Measurements from ENCODE around the gene RABGEF1.
"Not testable (repeated sequence)": the region's sequence is repeated elsewhere in the genome, so short reads cannot be mapped to it uniquely, and the experiment has no call there.

RABGEF1 gene

DNA sequence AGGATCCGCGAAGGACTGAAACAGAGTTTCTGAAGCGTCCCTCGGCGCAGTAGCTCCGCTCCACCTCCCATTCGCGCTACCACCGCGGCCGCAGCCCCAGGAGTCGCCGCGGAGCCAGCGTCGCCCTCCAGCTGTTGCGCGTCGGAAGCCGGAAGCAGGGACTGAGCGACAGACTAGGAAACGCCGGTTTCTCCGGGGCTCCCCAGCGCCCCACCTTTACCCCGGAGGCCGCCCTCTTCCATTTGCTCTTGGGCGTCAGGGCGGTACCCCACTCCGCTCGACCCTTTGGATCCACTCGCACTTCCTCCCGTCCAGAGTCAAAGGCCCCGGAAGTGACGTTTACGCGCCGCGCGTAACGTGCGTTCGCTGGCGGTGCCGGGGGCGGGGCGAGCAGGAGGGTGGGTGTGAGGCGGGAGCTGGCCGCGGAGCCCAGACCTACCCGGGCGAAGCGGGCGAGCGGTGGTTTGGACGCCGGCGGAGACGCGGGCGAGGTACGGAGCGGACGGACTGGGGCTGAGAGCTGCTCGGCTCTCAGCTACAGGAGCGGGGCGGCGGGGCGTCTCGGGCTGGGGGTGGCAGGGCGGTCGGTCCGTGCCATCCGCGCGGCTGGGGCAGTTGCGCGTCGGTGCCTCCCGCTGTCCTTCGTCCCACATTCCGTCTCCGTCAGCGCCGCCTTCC, at the start of gene RABGEF1:
Gene RABGEF1 (plus strand): TSS at position 432 of the 678 bp plus-strand sequence. CDS start 31,167 bp downstream, outside the sequence.
- DNase-seq (ENCODE audit: low read depth, low spot score) = peak; percentile 74

DNA sequence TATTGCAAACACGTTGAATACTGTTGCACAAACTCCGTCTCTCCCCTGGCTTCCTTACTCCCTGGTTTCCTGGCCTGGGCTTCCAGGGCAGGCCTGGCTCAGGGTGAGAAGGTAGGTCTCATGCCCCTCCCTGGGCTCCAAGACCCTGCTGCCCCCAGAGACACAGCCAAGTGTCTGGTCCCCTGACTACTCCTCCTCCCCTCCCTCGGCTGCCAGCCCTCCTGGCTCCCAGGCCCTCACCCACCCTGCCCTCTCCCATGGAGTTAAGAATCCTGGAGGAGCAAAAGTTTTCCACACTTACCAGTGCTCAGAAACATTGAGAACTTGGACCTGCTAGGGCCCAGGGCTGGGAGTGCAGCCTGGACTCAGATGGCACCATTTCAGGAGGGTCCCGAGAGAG, 47.2 kb upstream of the RABGEF1 start:
- no peak overlapping the region for H3K27ac ChIP-seq
- no peak for DNase-seq (ENCODE audit: low read depth, low spot score)

More for the DNA sequence above, at the start of gene RABGEF1:
- H3K27ac ChIP-seq = peak within 1 kb of the TSS; percentile 95

DNA sequence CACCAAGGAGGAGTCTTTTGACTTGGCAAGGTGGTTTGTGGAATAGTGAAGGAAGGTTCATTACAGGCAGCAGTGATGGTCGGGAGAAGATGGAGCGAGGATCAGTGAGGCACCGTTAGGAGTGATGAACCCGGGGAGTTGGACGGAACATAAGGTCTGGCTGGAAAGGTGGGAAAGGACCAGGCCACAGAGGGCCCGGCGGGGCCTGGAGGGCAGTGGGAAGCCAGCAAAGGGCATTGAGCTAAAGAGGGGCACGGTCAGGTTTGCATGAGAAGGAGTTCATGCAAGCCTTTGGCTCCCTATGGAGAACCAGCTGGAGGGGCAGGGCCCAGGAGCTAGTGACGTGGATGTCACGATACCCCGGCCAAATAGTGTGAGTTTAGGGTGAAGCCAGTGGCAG, 46.2 kb upstream of the RABGEF1 start:
- DNase-seq (ENCODE audit: low read depth, low spot score) = no peak
- H3K27ac ChIP-seq = no peak overlapping the region

DNA sequence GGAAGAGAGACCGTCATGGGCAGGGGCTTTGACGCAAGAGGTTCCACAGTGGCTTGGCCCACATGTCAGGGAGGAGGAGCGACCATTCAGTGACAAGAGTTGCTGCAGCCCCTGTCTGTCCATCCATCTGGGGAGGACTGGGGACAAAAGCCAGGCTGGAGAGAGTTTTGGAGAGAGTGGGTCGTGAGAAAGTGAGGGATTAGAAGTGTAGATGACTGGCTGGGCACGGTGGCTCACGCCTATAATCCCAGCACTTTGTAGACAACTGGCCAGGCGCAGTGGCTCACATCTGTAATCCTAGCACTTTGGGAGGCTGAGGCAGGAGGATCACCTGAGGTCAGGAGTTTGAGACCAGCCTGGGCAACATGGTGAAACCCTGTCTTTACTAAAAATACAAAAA, 45.1 kb upstream of the RABGEF1 start:
- DNase-seq (ENCODE audit: low read depth, low spot score); H3K27ac ChIP-seq: not testable (repeated sequence)

DNA sequence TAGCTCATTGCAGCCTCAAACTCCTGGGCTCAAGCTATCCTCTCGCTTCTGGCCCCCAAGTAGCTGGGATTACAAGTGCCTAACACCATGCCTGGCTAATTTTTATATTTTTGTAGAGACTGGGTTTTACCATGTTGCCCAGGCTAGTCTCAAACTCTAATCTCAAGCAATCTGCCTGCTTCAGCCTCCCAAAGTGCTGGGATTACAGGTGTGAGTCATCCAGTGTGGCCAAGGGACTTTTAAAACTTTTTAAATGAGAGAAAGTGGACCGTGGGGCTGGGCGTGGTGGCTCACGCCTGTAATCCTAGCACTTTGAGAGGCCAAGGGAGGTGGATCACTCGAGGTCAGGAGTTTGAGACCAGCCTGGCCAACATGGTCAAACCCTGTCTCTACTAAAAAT, 44.4 kb upstream of the RABGEF1 start:
- H3K27ac ChIP-seq; DNase-seq (ENCODE audit: low read depth, low spot score): not testable (repeated sequence)

DNA sequence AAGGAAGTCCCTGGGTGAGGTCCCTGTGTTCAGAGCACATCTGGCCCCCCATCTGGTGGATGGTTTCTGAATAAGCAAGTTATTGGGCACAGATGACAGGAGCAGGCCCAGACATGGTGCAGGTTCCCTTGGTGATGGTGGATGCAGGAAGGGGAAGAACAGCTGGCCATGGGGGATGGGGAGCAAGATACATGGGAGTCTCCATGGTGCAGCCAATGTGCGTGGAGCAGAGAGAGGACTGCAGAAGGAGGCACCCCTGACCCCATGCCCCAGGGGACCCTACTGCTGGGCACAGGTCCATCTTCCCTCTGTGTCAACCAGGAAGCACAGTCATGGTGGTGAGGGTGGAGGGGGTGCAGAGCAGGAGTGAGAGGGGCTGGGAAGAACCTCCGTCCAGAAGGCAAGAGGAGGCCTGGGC, 43.8 kb upstream of the RABGEF1 start:
- no peak overlapping the region for H3K27ac ChIP-seq

DNA sequence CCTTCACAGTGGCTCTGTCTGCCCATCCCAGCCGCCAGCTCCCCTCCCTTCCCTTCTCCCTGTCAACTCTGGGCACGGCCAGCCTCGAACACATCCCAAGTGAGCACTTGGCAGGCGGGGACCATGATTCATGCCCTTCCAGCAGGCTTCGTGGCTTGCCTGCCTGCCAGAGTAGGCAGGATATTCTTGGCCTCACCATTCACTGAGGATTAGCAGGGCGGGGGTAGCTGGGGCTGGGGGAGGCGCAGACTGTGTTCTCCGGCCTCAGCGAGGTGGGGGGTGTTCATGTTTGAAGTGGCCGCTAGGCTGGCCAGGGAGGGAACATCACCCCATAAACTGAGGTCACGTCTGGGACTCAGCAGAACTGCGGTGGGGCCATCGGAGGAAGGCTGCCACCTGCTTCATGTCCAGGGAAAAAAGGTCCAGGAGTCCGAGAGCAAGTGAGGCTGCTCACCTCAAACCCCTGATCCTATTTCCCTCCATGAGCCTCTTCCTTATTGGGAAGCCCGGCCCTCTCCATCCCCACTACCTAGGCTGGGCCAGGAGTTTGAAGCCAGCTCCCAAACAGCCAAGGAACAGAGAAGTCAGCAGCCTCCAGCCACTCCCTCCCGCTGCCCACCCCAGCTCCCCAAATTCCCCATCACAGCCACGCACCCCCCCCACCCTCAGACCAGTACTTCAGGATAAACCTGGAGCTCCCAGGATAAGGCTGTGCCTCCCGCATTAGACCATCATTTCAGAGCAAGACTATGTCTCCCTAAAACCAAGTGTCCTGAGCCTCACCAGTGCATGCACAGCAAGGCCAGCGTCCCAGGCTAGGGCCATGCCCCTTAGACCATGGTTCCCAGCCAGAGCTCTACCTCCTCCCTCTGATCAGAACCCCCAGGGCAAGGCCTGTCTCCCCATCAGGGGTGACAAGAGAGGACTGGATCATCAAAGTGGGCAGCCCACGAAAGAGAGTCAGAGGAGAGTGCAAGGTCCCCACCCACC, 42.8 kb upstream of the RABGEF1 start:
- DNase-seq (ENCODE audit: low read depth, low spot score) = no peak
- no peak overlapping the region for H3K27ac ChIP-seq

More for the DNA sequence above, 43.8 kb upstream of the RABGEF1 start:
- peak; percentile 29 for DNase-seq (ENCODE audit: low read depth, low spot score)

DNA sequence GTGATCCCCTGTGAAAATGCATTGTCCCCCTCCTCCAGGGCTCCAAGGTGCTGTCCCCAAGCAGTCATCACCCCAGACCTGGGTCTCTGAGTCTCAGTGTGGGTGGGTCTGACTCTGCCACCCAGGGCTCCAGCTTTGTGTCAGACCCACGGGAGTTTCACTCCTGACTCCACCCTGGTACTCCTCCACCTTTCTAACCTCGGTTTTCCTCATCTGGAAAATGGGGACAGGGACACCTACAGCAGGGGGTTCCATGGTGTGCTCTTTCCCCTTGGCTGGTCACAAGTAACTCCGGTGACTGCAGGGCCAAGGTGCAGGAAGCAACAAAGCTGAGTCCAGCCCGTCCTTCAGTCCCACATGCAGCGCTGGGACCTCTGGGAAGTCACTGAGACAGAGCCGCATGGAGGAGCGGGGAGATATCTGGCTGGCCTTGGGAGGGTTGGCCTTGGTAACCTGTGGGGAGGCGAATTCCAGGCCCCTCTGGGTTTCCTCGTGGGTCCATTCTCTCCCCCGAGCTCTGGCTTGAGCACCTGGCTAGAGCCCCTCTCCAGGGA, 41.8 kb upstream of the RABGEF1 start:
- H3K27ac ChIP-seq = no peak overlapping the region
- DNase-seq (ENCODE audit: low read depth, low spot score) = no peak

DNA sequence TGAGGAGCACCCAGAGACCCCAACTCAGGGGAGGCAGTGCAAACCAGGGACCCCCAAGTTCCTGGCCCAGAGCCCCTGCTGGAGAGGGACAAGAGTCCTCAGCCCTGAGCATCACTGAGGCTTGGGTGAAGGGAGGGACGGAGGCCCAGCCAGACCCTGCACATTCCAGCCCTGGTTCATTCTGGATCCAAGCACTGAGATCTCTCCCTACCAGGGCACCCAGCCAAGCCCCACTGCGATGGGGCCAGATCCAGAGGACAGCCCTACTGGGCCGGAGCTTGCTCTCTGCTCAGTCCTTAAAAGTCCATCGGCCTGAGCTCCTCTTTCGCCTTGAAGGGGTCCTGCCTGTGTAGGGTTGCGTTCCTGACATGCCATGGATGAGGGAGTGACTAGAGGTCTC, 40.5 kb upstream of the RABGEF1 start:
- H3K27ac ChIP-seq = no peak overlapping the region
- DNase-seq (ENCODE audit: low read depth, low spot score) = no peak

DNA sequence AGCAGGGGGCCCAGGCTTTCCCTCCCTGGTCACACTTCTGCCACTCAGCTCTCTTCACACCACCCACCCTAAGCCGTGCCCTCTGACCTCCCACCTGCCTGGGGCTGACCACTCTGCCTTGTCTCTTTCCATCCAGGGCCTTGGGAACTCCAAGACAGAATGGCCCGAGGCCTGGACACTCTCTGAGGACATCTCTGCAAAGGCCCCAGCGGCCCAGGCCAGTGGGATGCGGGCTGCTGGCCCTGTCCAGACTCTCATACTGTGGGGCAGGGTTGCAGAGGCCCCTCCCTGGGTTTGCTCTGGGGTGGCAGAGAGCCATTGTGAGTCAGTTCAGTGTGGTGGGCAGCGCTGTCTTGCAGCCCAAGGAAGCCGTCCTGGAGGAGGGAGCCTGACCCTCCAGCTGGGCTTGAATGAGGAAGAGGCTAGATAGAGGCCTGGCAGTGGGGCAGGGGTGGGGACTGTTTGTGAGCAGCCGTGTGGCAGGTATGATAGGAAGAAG, 39.9 kb upstream of the RABGEF1 start:
- no peak for DNase-seq (ENCODE audit: low read depth, low spot score)
- H3K27ac ChIP-seq = no peak overlapping the region

DNA sequence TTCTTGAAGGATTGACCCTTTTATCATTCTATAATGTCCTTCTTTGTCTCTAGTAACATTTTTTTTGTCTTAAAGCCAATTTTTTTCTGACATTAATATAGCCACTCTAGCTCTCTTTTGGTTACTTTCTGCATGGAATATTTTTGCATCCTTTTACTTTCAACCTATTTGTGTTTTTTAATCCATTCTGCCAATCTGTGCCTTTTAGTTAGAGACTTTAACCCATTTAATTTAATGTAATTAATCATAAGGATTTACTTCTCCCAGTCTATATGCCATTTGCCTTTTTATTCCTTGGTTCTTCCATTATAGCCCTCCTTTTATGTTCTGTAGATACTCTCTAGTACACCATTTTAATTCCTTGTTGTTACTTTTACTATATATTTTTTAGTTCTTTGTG, 32.7 kb upstream of the RABGEF1 start:
- no peak for DNase-seq (ENCODE audit: low read depth, low spot score)
- no peak overlapping the region for H3K27ac ChIP-seq

DNA sequence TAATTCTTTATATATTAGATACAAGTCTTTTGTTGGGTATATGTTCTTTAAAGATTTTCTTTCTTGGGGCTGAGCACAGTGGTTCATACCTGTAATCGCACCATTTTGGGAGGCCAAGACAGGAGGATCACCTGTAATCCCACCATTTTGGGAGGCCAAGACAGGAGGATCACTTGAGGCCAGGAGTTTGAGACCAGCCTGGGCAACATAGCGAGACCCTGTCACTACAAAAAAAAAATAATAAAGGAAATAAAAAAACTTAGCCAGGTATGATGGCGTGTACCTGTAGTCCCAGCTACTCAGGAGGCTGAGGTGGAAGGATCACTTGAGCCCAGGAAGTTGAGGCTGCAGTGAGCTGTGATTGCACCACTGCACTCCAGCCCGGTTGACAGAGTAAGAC, 29.8 kb upstream of the RABGEF1 start:
- not testable (repeated sequence) for DNase-seq (ENCODE audit: low read depth, low spot score); H3K27ac ChIP-seq

DNA sequence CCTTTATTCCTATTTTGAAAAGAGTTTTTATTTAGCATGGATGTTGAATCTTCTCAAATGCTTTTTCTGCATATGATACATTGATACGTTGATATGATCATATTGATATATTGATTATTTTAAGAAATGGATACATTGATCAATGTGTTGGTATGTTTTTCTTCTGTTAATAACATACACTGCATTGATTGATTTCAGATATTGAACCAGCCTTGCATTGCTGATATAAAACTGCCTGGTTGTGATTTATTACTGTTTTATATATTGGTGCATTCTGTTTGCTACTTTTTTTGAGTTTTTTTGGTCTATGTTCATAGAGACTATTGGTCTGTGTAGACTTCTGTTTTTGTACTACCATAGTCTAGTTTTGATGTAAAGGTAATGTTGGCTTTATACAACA, 26.8 kb upstream of the RABGEF1 start:
- DNase-seq (ENCODE audit: low read depth, low spot score) = no peak
- H3K27ac ChIP-seq = no peak overlapping the region

DNA sequence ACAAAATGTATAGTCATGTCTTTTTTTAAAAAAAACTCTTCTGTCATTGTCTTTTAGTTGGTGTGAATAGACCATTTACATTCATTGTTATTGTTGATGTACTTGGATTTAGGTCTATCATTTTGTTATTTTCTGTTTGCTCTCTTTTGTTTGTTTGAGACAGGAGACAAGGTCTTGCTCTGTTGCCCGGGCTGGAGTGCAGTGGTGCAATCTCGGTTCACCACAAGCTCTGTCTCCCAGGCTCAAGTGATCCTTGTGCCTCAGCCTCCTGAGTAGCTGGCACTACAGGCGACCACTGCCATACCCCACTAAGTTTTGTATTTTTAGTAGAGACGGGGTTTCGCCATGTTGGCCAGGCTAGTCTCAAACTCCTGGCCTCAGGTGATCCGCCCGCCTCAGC, 23.9 kb upstream of the RABGEF1 start:
- DNase-seq (ENCODE audit: low read depth, low spot score); H3K27ac ChIP-seq: not testable (repeated sequence)

DNA sequence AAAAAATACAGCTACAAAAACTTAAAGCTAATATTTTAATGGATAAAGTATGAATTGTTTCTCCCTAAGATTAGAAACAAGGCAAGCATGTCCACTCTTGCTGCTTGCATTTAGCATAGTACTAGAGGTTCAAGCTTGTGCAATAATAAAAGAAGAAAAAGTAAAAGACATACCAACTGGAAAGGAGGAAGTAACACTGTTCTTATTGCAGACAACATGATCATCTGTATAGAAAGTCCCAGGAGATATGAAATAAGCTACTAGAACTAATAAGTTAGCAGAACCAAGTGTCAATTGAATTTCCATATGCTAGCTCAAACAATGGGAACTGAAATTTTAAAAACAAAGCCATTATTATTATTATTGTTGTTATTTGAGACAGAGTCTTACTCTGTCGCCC, 20.0 kb upstream of the RABGEF1 start:
- no peak for DNase-seq (ENCODE audit: low read depth, low spot score)
- no peak overlapping the region for H3K27ac ChIP-seq

DNA sequence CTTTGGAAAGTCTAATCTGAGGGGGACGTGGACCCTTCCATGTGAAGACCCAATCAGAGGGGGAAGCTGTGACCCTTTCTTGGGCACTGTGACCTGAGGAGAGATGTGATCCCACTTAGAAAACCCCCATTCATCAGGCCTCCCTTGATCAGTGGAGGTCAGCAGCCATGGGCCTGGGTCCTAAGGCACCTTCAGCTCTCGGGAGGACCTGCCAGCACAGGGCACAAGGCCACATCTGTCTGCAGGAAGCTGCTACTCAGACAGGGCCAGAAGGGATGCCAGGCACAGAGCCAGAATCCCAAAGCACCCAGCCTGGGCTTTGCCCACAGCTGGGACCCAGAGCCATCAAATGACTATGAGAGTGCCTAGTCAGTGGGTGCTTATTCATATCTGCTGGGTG, 14.7 kb upstream of the RABGEF1 start:
- no peak overlapping the region for H3K27ac ChIP-seq
- DNase-seq (ENCODE audit: low read depth, low spot score) = no peak

DNA sequence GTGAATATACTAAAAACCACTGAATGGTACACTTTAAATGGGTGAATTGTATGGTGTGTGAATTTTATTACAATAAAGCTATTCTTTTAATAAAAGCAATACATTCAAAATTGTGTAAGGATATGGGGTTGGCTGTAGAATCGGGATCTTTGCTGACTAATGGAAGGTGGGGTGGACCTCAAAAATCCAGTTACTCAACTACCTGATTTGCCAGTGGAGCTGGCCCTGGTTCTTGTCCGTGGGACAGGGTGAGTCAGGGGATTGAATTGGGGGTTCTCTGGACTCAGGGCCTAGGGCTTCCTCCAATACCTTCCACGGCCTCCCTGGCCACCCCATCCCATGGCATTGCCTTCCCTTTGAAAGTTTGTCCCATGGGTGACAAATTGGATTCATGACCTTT, 13.5 kb upstream of the RABGEF1 start:
- no peak overlapping the region for H3K27ac ChIP-seq
- no peak for DNase-seq (ENCODE audit: low read depth, low spot score)

DNA sequence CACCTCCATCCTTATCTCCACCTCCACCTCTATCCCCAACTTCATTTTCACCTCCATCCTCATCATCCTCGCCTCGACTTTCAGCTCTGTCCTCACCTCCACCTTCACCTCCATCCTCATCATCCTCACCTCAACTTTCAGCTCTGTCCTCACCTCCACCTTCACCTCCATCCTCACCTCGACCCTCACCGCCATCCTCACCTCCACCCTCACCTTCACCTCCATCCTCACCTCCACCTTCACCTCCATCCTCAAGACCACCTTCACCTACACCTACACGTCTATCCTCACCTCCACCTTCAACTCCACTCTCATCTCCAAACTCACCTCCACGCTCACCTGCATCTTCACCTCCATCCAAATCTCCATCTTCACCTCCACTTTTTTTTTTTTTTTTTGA, 12.0 kb upstream of the RABGEF1 start:
- no peak for DNase-seq (ENCODE audit: low read depth, low spot score)
- no peak overlapping the region for H3K27ac ChIP-seq

DNA sequence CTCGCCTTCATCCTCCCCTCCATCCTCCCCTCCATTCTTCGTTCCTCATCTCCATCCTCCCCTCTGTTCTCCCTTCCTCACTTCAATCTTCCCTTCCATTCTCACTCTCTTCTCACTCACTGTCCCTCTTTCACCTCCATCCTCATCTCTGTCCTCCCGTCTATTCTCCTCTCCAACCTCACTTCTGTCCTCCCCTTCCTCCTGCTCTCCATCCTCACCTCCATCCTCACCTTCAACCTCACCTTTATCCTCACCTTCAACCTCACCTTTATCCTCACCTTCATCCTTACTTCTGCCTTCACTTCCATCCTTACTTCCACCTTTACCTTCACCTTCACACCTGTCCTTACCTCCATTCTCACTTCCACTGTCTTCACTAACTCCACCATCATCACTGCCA, 11.3 kb upstream of the RABGEF1 start:
- no peak for DNase-seq (ENCODE audit: low read depth, low spot score)

DNA sequence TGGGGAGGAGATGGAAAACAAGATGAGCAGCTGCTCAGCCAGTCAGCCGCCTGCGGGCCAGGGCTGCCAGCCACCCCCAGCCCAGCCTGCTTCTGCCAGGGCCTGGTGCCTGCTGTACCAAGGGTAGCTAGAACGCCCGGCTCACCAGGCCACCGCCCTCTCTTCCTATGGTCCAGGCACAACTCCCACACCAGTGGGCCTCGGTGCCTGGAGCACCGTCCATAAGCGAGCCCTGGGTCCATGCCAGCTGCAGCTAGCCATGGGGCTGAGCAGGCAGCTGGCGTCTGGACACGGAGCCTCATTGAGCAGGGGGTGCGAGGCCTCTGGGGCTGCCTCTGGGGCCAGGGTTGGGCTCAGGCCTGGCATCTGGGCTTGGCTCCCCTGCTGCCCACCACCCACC, 8.5 kb upstream of the RABGEF1 start:
- H3K27ac ChIP-seq = no peak overlapping the region
- DNase-seq (ENCODE audit: low read depth, low spot score) = no peak

More for the DNA sequence above, 11.3 kb upstream of the RABGEF1 start:
- H3K27ac ChIP-seq = no peak overlapping the region

DNA sequence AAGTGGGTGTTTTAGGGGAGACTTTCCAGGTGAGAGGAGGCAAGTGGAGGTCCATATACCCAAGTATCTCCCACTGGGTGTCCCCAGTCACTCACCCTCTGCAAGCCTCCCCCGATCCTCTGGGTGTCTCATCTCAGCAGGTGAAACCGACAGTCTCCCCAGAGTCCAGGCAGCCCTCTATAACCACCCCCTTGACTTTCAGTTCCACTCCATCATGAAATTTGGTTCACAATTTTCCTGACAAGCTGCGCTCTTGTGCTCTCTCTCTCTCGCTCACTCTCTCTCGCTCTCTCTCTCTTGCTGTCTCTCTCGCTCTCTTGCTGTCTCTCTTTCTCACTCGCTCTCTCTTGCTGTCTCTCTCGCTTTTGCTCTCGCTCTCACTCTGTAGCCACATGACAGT, 8.1 kb upstream of the RABGEF1 start:
- no peak for DNase-seq (ENCODE audit: low read depth, low spot score)
- H3K27ac ChIP-seq = no peak overlapping the region
